Naive thymus-derived CD4-positive, alpha-beta T cell (primary cell): ENCODE results near the gene BAHD1. TPM values are rescaled to one million over a fixed set of nuclear protein-coding genes. Genes with fewer than 3 reads are reported as not detected.
A peak's percentile ranks its signal among the peaks of the same experiment; 100 is the strongest.

ENCODE experiments used
- ATAC-seq: fragments of 150-1000 bp; cut with Tn5 transposase; 2 replicates; pipeline ENCODE4 v1.10.0; 2021; ENCODE audit warnings: mild to moderate bottlenecking, moderate library complexity
- CTCF ChIA-PET: fragments of 350-600 bp; sonication (Branson Sonifier 250); formaldehyde crosslinking; loops from one replicate; lab custom pipeline; 2021; ENCODE audit warnings: antibody characterized with exemption; lab: Charles Lee
- POLR2A ChIA-PET: fragments of 350-600 bp; sonication (Branson Sonifier 250); formaldehyde crosslinking; loops from one replicate; lab custom pipeline; 2021; ENCODE audit warnings: antibody characterized with exemption, inconsistent platforms; lab: Charles Lee
- DNase-seq, 9 donors: peaks; one replicate each; pipeline versions ENCODE4 v3.0.0 to v3.0.0-alpha.2; 2020 to 2022; ENCODE audit warnings: mixed read lengths in 1 of 9
- H3K27ac ChIP-seq: one replicate; pipeline ENCODE4 v1.7.0; 2013; ENCODE audit warnings: mild to moderate bottlenecking, low read depth, low read length, moderate library complexity
- H3K27me3 ChIP-seq, 2 donors: one replicate each; pipeline ENCODE4 v1.7.0; 2013; ENCODE audit warnings: low read length in 2 of 2, mild to moderate bottlenecking in 2 of 2, moderate library complexity in 2 of 2; ENCODE audit not compliant: control insufficient read depth in 2 of 2, insufficient read depth in 2 of 2
- H3K36me3 ChIP-seq, 3 experiments: 1 replicate in 2 of 3; 2 replicates in 1 of 3; pipeline ENCODE4 v1.7.0; 2013; ENCODE audit warnings: low read length in 3 of 3, mild to moderate bottlenecking in 3 of 3, moderate library complexity in 1 of 3; ENCODE audit not compliant: insufficient read depth in 3 of 3, control insufficient read depth in 2 of 3
- H3K4me1 ChIP-seq, 2 donors: one replicate each; pipeline ENCODE4 v1.7.0; 2013; ENCODE audit warnings: low read length in 2 of 2, mild to moderate bottlenecking in 2 of 2, moderate library complexity in 1 of 2; ENCODE audit not compliant: control insufficient read depth in 2 of 2, insufficient read depth in 2 of 2
- H3K4me3 ChIP-seq: 2 replicates; pipeline ENCODE4 v1.7.0; 2013; ENCODE audit warnings: mild to moderate bottlenecking, low read length
- H3K9me3 ChIP-seq, 3 experiments: 1 replicate in 2 of 3; 2 replicates in 1 of 3; pipeline ENCODE4 v1.7.0; 2013; ENCODE audit warnings: low read length in 3 of 3; ENCODE audit not compliant: control insufficient read depth in 2 of 3
- H3K27ac Mint-ChIP-seq, 9 donors: one replicate each; pipeline ENCODE4 v1.8.0; 2020 to 2022; ENCODE audit warnings: mixed read lengths in 9 of 9, mild to moderate bottlenecking in 8 of 9, moderate library complexity in 5 of 9, inconsistent platforms in 2 of 9
- H3K27me3 Mint-ChIP-seq, 5 donors: one replicate each; pipeline ENCODE4 v1.8.0; 2021 to 2022; ENCODE audit warnings: mixed read lengths in 5 of 5, mild to moderate bottlenecking in 1 of 5
- H3K36me3 Mint-ChIP-seq, 5 donors: one replicate each; pipeline ENCODE4 v1.8.0; 2020 to 2022; ENCODE audit warnings: mixed read lengths in 5 of 5, mild to moderate bottlenecking in 3 of 5, inconsistent platforms in 1 of 5
- H3K4me1 Mint-ChIP-seq, 7 donors: one replicate each; pipeline ENCODE4 v1.8.0; 2020 to 2022; ENCODE audit warnings: mixed read lengths in 7 of 7, mild to moderate bottlenecking in 3 of 7, inconsistent platforms in 1 of 7
- H3K4me3 Mint-ChIP-seq, 10 donors: one replicate each; pipeline ENCODE4 v1.8.0; 2020 to 2022; ENCODE audit warnings: mild to moderate bottlenecking in 10 of 10, mixed read lengths in 10 of 10, moderate library complexity in 6 of 10, inconsistent platforms in 2 of 10
- H3K9me3 Mint-ChIP-seq, 11 donors: one replicate each; pipeline ENCODE4 v1.8.0; 2020 to 2022; ENCODE audit warnings: mixed read lengths in 11 of 11, mild to moderate bottlenecking in 4 of 11, inconsistent platforms in 1 of 11, moderate library complexity in 1 of 11
- intact Hi-C, 2 donors: fragments of 100-400 bp; cut with micrococcal nuclease; formaldehyde crosslinking; loops; one replicate each; pipeline ENCODE4 v1.15.1; 2023
- polyA plus RNA-seq, 2 donors: library from polyadenylated mRNA; unstranded; fragments of 300-500 nt; fragmentation: Illumina TruSeq; gene quantifications; one replicate each; pipeline ENCODE4 v1.2.3, GENCODE V29; 2021
- total RNA-seq, 6 experiments: library from RNA in 5 of 6; stranded (reverse) in 5 of 6; gene quantifications; 1 replicate in 5 of 6; 2 replicates in 1 of 6; pipeline ENCODE4 v1.2.3 and lab custom pipeline; 2021 to 2026

The BAHD1 gene
- total and polyA plus RNA-seq, 7 experiments from 2014 or later, result 2.2 to 48.8 (median 29.6) TPM

GRCh38 chr15:40468898-40469331 is 28.2 kb downstream of the BAHD1 start:
- ChIA-PET CTCF (interaction anchor here (2.0 kb wide), 1 partner anchor 28 kb away, joined by 7 read pairs; the partner anchor contains the start of gene BAHD1), POLR2A (interaction anchor here (1.1 to 1.6 kb wide), 3 partner anchors 15 to 28 kb away, joined by 3 to 7 read pairs (median 3); partner anchors contain the start of gene BAHD1)
- peak overlapping the region in 8 of 9 donors; percentile 63 to 82 (median 78) for H3K27ac Mint-ChIP-seq
- H3K27me3 Mint-ChIP-seq, result peaks cover 0 to 3% (median 0%) of the 10 kb centered on the region in 5 donors
- DNase-seq (no peak), ATAC-seq (no peak)
- H3K4me3 Mint-ChIP-seq, result peak overlapping the region in 4 of 10 donors; percentile 3 to 61 (median 49)
- Histone ChIP-seq H3K27ac (peak overlapping the region; percentile 5), H3K4me1 (peaks cover 8 to 16% of the 10 kb centered on the region in 2 donors), H3K36me3 (peaks cover 0 to 30% (median 15%) of the 10 kb centered on the region in 3 experiments), H3K27me3 (no peaks in the 10 kb centered on the region), H3K9me3 (no peaks in the 10 kb centered on the region), H3K4me3 (no peak overlapping the region)
- peaks cover 0 to 17% (median 3%) of the 10 kb centered on the region in 5 donors for H3K36me3 Mint-ChIP-seq
- intact Hi-C loops, result loop anchor here in 1 of 2 donors (10.0 kb wide), 1 partner anchor 336 kb away; the partner anchor contains the start of genes DNAJC17 and ZFYVE19
- H3K4me1 Mint-ChIP-seq, result peaks cover 15 to 51% (median 38%) of the 10 kb centered on the region in 7 donors
- H3K9me3 Mint-ChIP-seq, result no peaks in the 10 kb centered on the region

GRCh38 chr15:40469776-40470390 is 29.1 kb downstream of the BAHD1 start:
- ATAC-seq, result no peak
- Histone ChIP-seq H3K36me3 (peaks cover 0 to 20% (median 11%) of the 10 kb centered on the region in 3 experiments), H3K27ac (peak overlapping the region; percentile 81), H3K9me3 (no peaks in the 10 kb centered on the region), H3K4me3 (peak overlapping the region; percentile 36), H3K4me1 (peaks cover 8 to 16% of the 10 kb centered on the region in 2 donors), H3K27me3 (no peaks in the 10 kb centered on the region)
- Mint-ChIP-seq H3K4me3 (peak overlapping the region; percentile 45 to 82 (median 60)), H3K27ac (peak overlapping the region; percentile 62 to 82 (median 75)), H3K36me3 (peaks cover 0 to 11% (median 3%) of the 10 kb centered on the region in 5 donors), H3K4me1 (peaks cover 15 to 51% (median 38%) of the 10 kb centered on the region in 7 donors), H3K9me3 (no peaks in the 10 kb centered on the region), H3K27me3 (peaks cover 0 to 3% (median 0%) of the 10 kb centered on the region in 5 donors)
- intact Hi-C loops, result loop anchor here (1.0 to 10.0 kb wide), 8 partner anchors 15 to 335 kb away; partner anchors contain the start of genes BAHD1 (in 2 of the 2), CCDC32 (in 2 of the 2), DNAJC17 (in 1 of the 2) and RPUSD2 (in 1 of the 2)
- ChIA-PET CTCF (interaction anchor here (1.1 to 2.0 kb wide), 2 partner anchors 17 to 29 kb away, joined by 3 to 7 read pairs; partner anchors contain the start of gene BAHD1), POLR2A (interaction anchor here (0.7 to 1.6 kb wide), 8 partner anchors 13 to 86 kb away, joined by 3 to 7 read pairs (median 4); partner anchors contain the start of gene BAHD1)
- DNase-seq, result no peak

- Histone ChIP-seq H3K27me3 (no peaks in the 10 kb centered on the region), H3K4me1 (peaks cover 8 to 16% of the 10 kb centered on the region in 2 donors), H3K27ac (peak within 1 kb of the TSS; percentile 81), H3K4me3 (peak within 1 kb of the TSS; percentile 89), H3K9me3 (no peaks in the 10 kb centered on the region), H3K36me3 (peaks cover 0 to 13% (median 5%) of the 10 kb centered on the region in 3 experiments)
- intact Hi-C loops, result loop anchor here (1.0 to 10.0 kb wide), 10 partner anchors 15 to 147 kb away; partner anchors contain the start of genes BAHD1 (in 2 of the 2), CCDC32 (in 2 of the 2), INAFM2 (in 1 of the 2) and KNSTRN (in 1 of the 2)
- ATAC-seq (peak; percentile 88), DNase-seq (peak; percentile 24 to 68 (median 53))
- H3K36me3 Mint-ChIP-seq, result peaks cover 0 to 7% (median 3%) of the 10 kb centered on the region in 5 donors
- H3K4me3 Mint-ChIP-seq, result peak within 1 kb of the TSS; percentile 90 to 96 (median 92)
- H3K4me1 Mint-ChIP-seq, result peaks cover 15 to 47% (median 37%) of the 10 kb centered on the region in 7 donors
- H3K27ac Mint-ChIP-seq, result peak within 1 kb of the TSS; percentile 80 to 95 (median 87)
- peaks cover 0 to 3% (median 0%) of the 10 kb centered on the region in 5 donors for H3K27me3 Mint-ChIP-seq
- H3K9me3 Mint-ChIP-seq, result no peaks in the 10 kb centered on the region
- ChIA-PET POLR2A (interaction anchor here (0.7 to 1.6 kb wide), 6 partner anchors 14 to 86 kb away, joined by 3 to 7 read pairs (median 4); no protein-coding TSS in a partner anchor), CTCF (interaction anchor here (1.1 to 2.0 kb wide), 2 partner anchors 18 to 30 kb away, joined by 3 to 7 read pairs; partner anchors contain the start of gene BAHD1)
Observed at GRCh38 chr15:40470423-40471104, 29.8 kb downstream of the BAHD1 start, which contains the start of gene CHST14. Gene CHST14 (plus strand): TSS chr15:40470984. CDS start chr15:40471214, 230 bp downstream.

GRCh38 chr15:40471105-40471807 is 30.5 kb downstream of the BAHD1 start:
- no peaks in the 10 kb centered on the region for H3K9me3 ChIP-seq
- Mint-ChIP-seq H3K27me3 (peaks cover 0 to 7% (median 0%) of the 10 kb centered on the region in 5 donors), H3K27ac (peak overlapping the region; percentile 80 to 95 (median 87)), H3K9me3 (no peaks in the 10 kb centered on the region), H3K36me3 (peaks cover 0 to 5% (median 3%) of the 10 kb centered on the region in 5 donors), H3K4me3 (peak overlapping the region; percentile 90 to 96 (median 92)), H3K4me1 (peaks cover 15 to 43% (median 35%) of the 10 kb centered on the region in 7 donors)
- peaks cover 8 to 16% of the 10 kb centered on the region in 2 donors for H3K4me1 ChIP-seq
- ChIA-PET POLR2A (interaction anchor here (1.2 to 1.6 kb wide), 2 partner anchors 19 to 87 kb away, joined by 4 to 5 read pairs; no protein-coding TSS in a partner anchor), CTCF (no interaction called here)
- peak overlapping the region; percentile 89 for H3K4me3 ChIP-seq
- H3K27ac ChIP-seq, result peak overlapping the region; percentile 81
- peak; percentile 58 for ATAC-seq
- intact Hi-C loops, result loop anchor here (1.0 to 10.0 kb wide), 6 partner anchors 16 to 148 kb away; partner anchors contain the start of genes BAHD1 (in 1 of the 2), CCDC32 (in 1 of the 2), INAFM2 (in 1 of the 2) and KNSTRN (in 1 of the 2)
- DNase-seq, result peak in 3 of 9 donors; percentile 15 to 45 (median 19)
- H3K27me3 ChIP-seq, result no peaks in the 10 kb centered on the region
- H3K36me3 ChIP-seq, result peaks cover 0 to 6% (median 0%) of the 10 kb centered on the region in 3 experiments

- Histone ChIP-seq H3K4me1 (peaks cover 8 to 12% of the 10 kb centered on the region in 2 donors), H3K27me3 (no peaks in the 10 kb centered on the region), H3K27ac (peak overlapping the region; percentile 81), H3K36me3 (peaks cover 0 to 1% (median 0%) of the 10 kb centered on the region in 3 experiments), H3K4me3 (peak overlapping the region; percentile 89), H3K9me3 (no peaks in the 10 kb centered on the region)
- peak overlapping the region; percentile 80 to 95 (median 87) for H3K27ac Mint-ChIP-seq
- H3K9me3 Mint-ChIP-seq, result no peaks in the 10 kb centered on the region
- peak overlapping the region; percentile 90 to 96 (median 92) for H3K4me3 Mint-ChIP-seq
- ChIA-PET POLR2A (interaction anchor here (1.3 kb wide), 1 partner anchor 17 kb away, joined by 6 read pairs; no protein-coding TSS in a partner anchor), CTCF (no interaction called here)
- DNase-seq (peak in 3 of 9 donors; percentile 10 to 36 (median 29)), ATAC-seq (peak; percentile 30)
- peaks cover 0 to 7% (median 0%) of the 10 kb centered on the region in 5 donors for H3K27me3 Mint-ChIP-seq
- intact Hi-C loops, result loop anchor here (1.0 to 10.0 kb wide), 6 partner anchors 17 to 148 kb away; partner anchors contain the start of genes BAHD1 (in 1 of the 2), CCDC32 (in 1 of the 2), INAFM2 (in 1 of the 2) and KNSTRN (in 1 of the 2)
- H3K36me3 Mint-ChIP-seq, result peaks cover 0 to 3% (median 0%) of the 10 kb centered on the region in 5 donors
- peaks cover 12 to 39% (median 31%) of the 10 kb centered on the region in 7 donors for H3K4me1 Mint-ChIP-seq
Observed at GRCh38 chr15:40471808-40472150, 31.0 kb downstream of the BAHD1 start.
